Activated T-helper 1 cell treated with anti-CD3 and anti-CD28 coated beads, Interleukin-12 subunit alpha, Interleukin-12 subunit beta, Interleukin-2, Interleukin-4 antibody, amounts not matched to agents 30 ng/mL and 10 ng/mL and 1 ng/mL, durations not matched to agents 14 hours and 24 hours and 36 hours (primary cell): ENCODE data around the gene ESRRG. TPM values are rescaled to one million over a fixed set of nuclear protein-coding genes. Genes with fewer than 3 reads are reported as not detected.

ENCODE experiments used
- DNase-seq: peaks from one replicate; pipeline ENCODE4 v3.0.0; 2021; ENCODE audit warnings: low spot score
- H3K27ac Mint-ChIP-seq: one replicate; pipeline ENCODE4 v1.8.0; 2021; ENCODE audit warnings: mild to moderate bottlenecking, mixed read lengths
- H3K27me3 Mint-ChIP-seq: one replicate; pipeline ENCODE4 v1.8.0; 2022; ENCODE audit warnings: mild to moderate bottlenecking, moderate library complexity, mixed read lengths; ENCODE audit not compliant: insufficient read depth
- H3K36me3 Mint-ChIP-seq: one replicate; pipeline ENCODE4 v1.8.0; 2021; ENCODE audit warnings: low read depth, mixed read lengths
- H3K4me1 Mint-ChIP-seq: one replicate; pipeline ENCODE4 v1.8.0; 2021; ENCODE audit warnings: low read depth, mixed read lengths
- H3K4me3 Mint-ChIP-seq: one replicate; pipeline ENCODE4 v1.8.0; 2021; ENCODE audit warnings: mild to moderate bottlenecking, moderate library complexity, mixed read lengths
- H3K9me3 Mint-ChIP-seq: one replicate; pipeline ENCODE4 v1.8.0; 2021; ENCODE audit warnings: mixed read lengths
- intact Hi-C: fragments of 100-400 bp; cut with micrococcal nuclease; formaldehyde crosslinking; loops from one replicate; pipeline ENCODE4 v1.15.1; 2024
- total RNA-seq: library from RNA; stranded (reverse); gene quantifications from 2 replicates; pipeline ENCODE4 v1.2.3, GENCODE V29; 2022

ESRRG gene
- total RNA-seq, 1 donor from 2014 or later = not detected

DNA sequence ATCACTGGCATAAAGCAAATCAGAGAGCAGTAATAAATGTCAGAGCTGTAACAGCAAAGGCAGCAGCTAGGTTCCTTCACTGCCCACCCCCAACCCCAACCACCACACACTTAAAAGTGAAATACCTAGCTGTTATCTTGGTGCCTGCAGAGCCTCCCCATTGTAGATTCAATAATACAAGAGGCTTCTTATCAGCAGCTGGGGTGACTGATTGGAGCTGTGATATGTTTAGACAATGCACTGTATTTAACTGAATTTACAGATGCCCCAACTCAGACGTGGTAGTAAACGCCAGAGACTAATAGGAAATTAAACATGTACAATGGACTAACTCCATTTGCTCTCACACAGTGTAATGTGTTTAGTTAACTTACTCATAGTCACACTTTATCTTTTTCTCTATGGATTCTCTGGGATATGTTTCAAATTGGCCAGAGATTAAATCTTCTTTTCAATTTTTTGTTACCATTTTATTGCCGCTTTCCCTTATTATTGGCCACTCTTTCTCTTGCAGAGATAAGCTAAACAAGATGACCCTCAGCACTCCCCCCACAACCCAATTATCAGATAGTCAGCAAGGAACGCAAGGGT is 117.1 kb downstream of the ESRRG start:
- peaks cover 5% of the 10 kb centered on the region for H3K27me3 Mint-ChIP-seq
- H3K4me1 Mint-ChIP-seq = peaks cover 5% of the 10 kb centered on the region
- no peak overlapping the region for H3K4me3 Mint-ChIP-seq
- H3K9me3 Mint-ChIP-seq = no peaks in the 10 kb centered on the region
- H3K36me3 Mint-ChIP-seq = no peaks in the 10 kb centered on the region
- no peak overlapping the region for H3K27ac Mint-ChIP-seq
- intact Hi-C loops = no loop called here
- no peak for DNase-seq

DNA sequence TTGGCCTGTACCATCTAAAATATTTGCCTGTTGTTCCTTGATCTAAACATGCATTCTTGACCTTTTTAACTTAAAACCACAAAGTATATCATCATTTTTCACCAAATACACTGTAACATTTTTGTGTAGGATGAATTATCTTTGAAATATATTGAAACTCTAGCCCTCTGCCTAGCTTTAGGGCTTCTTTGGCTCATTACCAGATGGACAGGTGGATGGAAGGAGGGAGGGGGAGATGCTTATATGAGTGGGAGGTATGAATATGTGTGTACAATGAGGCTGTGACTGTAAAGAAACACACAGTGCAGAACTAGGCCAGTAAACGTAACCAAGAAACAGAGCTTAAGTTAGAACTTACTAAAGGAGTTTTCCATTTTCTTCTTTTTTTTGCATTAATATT is 118.5 kb downstream of the ESRRG start:
- Mint-ChIP-seq H3K27me3 (peaks cover 5% of the 10 kb centered on the region), H3K4me3 (no peak overlapping the region), H3K4me1 (peaks cover 5% of the 10 kb centered on the region), H3K27ac (no peak overlapping the region), H3K9me3 (no peaks in the 10 kb centered on the region), H3K36me3 (no peaks in the 10 kb centered on the region)
- intact Hi-C loops = no loop called here
- DNase-seq = no peak

DNA sequence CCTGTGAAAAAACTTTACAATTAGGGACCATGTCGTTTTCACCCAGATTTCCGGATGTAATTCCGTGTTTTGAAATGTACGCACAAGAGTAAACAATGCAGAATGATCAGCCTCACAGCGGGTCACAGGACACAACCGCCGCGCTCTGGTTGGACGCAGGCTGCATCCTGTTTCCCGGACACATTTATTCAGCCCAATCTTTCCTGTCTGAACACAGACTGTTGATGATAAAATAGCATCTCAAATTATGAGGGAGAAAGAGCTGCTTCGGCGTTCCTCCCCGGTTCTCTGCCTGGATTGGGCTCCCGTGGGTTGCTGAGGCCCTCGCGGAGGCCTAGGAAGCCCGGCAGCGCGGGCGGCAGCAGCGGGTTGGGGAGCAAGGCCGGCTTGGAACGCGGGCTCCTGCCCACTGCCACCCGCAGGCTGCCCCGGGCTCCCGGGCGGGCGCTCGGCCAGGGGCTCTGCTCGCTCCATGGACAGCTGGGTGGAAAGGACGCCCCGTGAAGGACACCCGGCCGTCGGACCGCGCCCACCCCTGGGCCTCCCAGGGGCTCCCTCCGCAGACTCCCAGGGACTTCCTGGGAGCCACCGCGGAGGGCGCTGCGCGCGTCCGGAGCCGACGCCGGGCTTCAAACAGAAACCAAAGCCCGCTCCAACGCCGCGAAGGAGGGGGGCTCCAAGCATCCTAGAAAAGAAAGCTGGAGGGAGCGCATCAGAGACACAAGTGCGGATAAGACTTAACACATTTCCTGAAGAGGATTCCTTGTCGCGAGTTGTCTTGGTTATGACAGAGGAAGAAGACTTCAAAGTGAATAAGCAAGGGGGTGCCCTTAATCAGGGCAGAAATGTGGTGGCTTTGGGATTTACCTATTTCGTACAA is 122.3 kb downstream of the ESRRG start:
- intact Hi-C loops = no loop called here
- H3K9me3 Mint-ChIP-seq = no peaks in the 10 kb centered on the region
- peaks cover 5% of the 10 kb centered on the region for H3K4me1 Mint-ChIP-seq
- peaks cover 3% of the 10 kb centered on the region for H3K27me3 Mint-ChIP-seq
- H3K4me3 Mint-ChIP-seq = peak overlapping the region; percentile 77
- no peak overlapping the region for H3K27ac Mint-ChIP-seq
- peak; percentile 0 for DNase-seq
- H3K36me3 Mint-ChIP-seq = no peaks in the 10 kb centered on the region

DNA sequence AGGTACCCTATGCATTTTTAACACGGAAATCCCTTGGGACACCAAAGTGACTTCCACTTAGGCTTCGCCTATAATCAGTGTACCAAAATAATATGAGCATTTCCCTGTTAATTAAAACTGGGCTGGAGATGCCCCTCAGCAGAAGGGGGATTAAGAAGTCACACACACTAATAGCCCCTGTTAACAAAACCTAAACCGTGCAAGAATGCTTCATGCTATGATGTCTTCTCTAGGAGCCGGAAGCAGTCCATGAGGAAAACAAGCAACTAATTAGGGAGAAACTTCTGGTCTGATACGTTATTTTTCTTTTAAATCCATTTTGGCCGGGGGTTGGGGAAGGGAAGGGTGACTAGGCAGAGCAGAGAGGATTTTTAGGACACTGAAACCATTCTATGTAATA is 123.4 kb downstream of the ESRRG start:
- H3K4me1 Mint-ChIP-seq = peaks cover 5% of the 10 kb centered on the region
- no peak overlapping the region for H3K4me3 Mint-ChIP-seq

DNA sequence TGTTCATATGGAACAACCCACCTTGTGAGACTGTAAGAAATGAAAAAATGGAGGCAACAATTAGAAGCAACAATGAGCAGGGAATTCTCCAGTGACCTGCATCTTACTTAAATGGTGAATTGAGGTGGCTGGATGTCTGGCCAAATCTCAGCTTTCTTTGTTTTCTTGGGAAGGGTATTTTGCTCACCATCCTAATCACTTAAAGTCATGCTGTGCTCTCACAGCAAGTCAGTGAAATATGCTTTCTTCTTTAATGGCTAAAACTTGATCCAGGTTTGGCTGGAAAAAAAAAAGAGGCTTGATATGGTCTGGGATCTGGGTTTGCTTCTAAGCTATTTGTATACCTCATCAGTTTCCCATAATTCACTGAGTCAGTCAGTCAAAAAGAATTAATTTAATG is 124.8 kb downstream of the ESRRG start:
- intact Hi-C loops = no loop called here
- DNase-seq = no peak
- H3K4me1 Mint-ChIP-seq = peaks cover 5% of the 10 kb centered on the region
- H3K27ac Mint-ChIP-seq = no peak overlapping the region
- H3K27me3 Mint-ChIP-seq = peaks cover 3% of the 10 kb centered on the region
- H3K36me3 Mint-ChIP-seq = no peaks in the 10 kb centered on the region
- H3K9me3 Mint-ChIP-seq = no peaks in the 10 kb centered on the region
- no peak overlapping the region for H3K4me3 Mint-ChIP-seq

More for the DNA sequence above, 123.4 kb downstream of the ESRRG start:
- DNase-seq = no peak
- Mint-ChIP-seq H3K9me3 (no peaks in the 10 kb centered on the region), H3K36me3 (no peaks in the 10 kb centered on the region), H3K27me3 (peaks cover 3% of the 10 kb centered on the region), H3K27ac (no peak overlapping the region)
- intact Hi-C loops = no loop called here

- intact Hi-C loops = no loop called here
- Mint-ChIP-seq H3K27me3 (no peaks in the 10 kb centered on the region), H3K4me3 (no peak overlapping the region), H3K27ac (no peak overlapping the region), H3K36me3 (no peaks in the 10 kb centered on the region), H3K9me3 (no peaks in the 10 kb centered on the region), H3K4me1 (peaks cover 2% of the 10 kb centered on the region)
- no peak for DNase-seq
Observed at GRCh38 chr1:216596281-216596862, 126.9 kb downstream of the ESRRG start.

DNA sequence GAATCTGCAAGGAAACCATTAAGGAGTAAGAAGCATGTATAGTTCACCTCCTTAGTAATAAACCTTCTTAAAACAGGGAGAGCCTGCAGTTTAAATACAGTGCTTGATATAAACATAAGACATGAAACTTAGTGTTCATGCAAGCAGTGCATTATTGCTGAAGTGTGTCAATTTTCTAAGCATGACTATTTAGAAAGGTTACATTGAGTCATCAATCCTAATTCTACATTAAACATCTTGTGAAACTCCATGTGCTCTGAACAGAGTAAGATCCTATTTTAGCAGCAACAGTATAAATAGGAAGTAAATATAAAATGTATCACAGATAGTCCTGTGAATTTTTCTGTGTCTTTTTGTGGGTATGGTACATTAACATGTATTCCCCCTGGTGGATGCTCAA is 135.5 kb downstream of the ESRRG start:
- no peak overlapping the region for H3K4me3 Mint-ChIP-seq
- H3K36me3 Mint-ChIP-seq = no peaks in the 10 kb centered on the region
- no peak overlapping the region for H3K27ac Mint-ChIP-seq
- DNase-seq = no peak
- no peaks in the 10 kb centered on the region for H3K27me3 Mint-ChIP-seq
- no peaks in the 10 kb centered on the region for H3K4me1 Mint-ChIP-seq
- intact Hi-C loops = no loop called here
- H3K9me3 Mint-ChIP-seq = no peaks in the 10 kb centered on the region

- H3K4me3 Mint-ChIP-seq = no peak overlapping the region
- no peak for DNase-seq
- H3K4me1 Mint-ChIP-seq = no peaks in the 10 kb centered on the region
- no peak overlapping the region for H3K27ac Mint-ChIP-seq
- no peaks in the 10 kb centered on the region for H3K27me3 Mint-ChIP-seq
- intact Hi-C loops = no loop called here
- no peaks in the 10 kb centered on the region for H3K36me3 Mint-ChIP-seq
- H3K9me3 Mint-ChIP-seq = no peaks in the 10 kb centered on the region
Observed at GRCh38 chr1:216582151-216582550, 141.1 kb downstream of the ESRRG start.

GRCh38 chr1:216580538-216581057 is 142.6 kb downstream of the ESRRG start:
- no peaks in the 10 kb centered on the region for H3K9me3 Mint-ChIP-seq
- H3K27me3 Mint-ChIP-seq = no peaks in the 10 kb centered on the region
- intact Hi-C loops = no loop called here
- no peaks in the 10 kb centered on the region for H3K4me1 Mint-ChIP-seq
- H3K27ac Mint-ChIP-seq = no peak overlapping the region
- H3K4me3 Mint-ChIP-seq = no peak overlapping the region
- H3K36me3 Mint-ChIP-seq = no peaks in the 10 kb centered on the region
- no peak for DNase-seq

DNA sequence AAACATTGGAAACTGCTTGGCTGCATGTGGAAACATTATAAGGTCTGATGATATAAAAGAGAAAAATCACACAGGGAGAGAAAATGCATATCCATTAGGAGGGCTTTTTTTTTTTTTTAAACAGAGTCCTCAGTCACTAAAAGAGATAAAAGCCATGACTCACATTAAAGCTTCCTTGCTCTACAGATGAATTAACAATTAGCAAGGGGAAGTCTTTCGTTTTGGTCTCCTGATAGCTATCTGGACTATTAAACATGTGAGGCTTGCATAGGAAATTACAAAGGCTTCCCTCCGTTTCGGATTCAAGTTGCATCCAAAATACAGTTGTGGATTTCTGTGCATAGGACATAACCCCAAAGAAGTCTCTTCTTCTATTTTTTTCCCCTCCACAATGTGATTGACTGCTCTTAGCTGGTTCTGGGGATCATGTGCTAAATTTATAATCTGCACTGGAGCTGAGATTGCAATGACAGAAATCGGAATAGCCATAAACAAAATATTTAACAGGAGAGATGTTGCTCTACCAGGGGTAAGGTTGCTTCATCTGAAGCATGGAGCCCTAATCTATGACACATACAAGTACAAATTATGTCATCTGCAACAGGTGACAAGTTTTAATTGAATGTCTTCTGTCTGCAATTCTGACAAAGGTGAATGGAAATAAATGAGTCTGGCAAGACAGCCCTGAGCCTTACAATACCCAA is 146.8 kb downstream of the ESRRG start:
- H3K4me1 Mint-ChIP-seq = no peaks in the 10 kb centered on the region
- no peaks in the 10 kb centered on the region for H3K27me3 Mint-ChIP-seq
- intact Hi-C loops = no loop called here
- H3K9me3 Mint-ChIP-seq = no peaks in the 10 kb centered on the region
- H3K27ac Mint-ChIP-seq = no peak overlapping the region
- no peak for DNase-seq
- no peaks in the 10 kb centered on the region for H3K36me3 Mint-ChIP-seq
- H3K4me3 Mint-ChIP-seq = no peak overlapping the region

DNA sequence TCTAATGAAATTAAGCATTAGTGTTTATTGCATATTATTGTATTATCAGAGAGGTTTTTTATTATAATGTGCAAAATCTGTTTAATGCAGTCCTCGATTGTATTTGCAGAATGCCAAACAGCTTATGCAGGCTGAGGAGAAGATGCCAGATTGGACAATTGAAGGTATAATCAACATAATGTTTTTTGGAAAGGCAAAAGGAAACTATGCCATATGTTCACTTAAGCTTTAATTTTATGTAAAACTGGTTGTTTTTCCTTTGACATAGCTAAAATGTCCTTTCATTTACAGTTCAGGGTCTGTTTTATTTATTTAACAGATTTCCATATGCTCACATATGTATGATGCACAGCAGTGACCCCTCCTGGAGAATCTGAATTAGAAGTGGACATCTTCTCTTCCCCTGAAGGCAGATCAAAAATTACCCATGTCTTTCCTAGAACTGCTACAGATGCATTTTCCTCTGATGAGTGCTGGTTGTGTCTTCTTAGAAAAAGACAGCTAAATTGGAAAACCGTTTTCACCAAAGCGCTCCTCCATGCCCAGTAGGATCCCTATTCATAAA is 156.5 kb downstream of the ESRRG start:
- H3K36me3 Mint-ChIP-seq = no peaks in the 10 kb centered on the region
- no peaks in the 10 kb centered on the region for H3K9me3 Mint-ChIP-seq
- H3K4me3 Mint-ChIP-seq = no peak overlapping the region
- no peak overlapping the region for H3K27ac Mint-ChIP-seq
- DNase-seq = no peak
- intact Hi-C loops = no loop called here
- no peaks in the 10 kb centered on the region for H3K4me1 Mint-ChIP-seq
- H3K27me3 Mint-ChIP-seq = no peaks in the 10 kb centered on the region

- Mint-ChIP-seq H3K4me3 (no peak overlapping the region), H3K9me3 (no peaks in the 10 kb centered on the region), H3K36me3 (no peaks in the 10 kb centered on the region), H3K27ac (no peak overlapping the region), H3K4me1 (no peaks in the 10 kb centered on the region), H3K27me3 (no peaks in the 10 kb centered on the region)
- intact Hi-C loops = no loop called here
- DNase-seq = no peak
Observed at GRCh38 chr1:216563087-216563486, 160.1 kb downstream of the ESRRG start.
